IPS-15b (cell line): ENCODE data around the gene SLC9A1.

ENCODE experiments used
- H3K27me3 ChIP-seq: one replicate; pipeline ENCODE4 v1.6.1; 2013; ENCODE audit warnings: low read length; ENCODE audit not compliant: control insufficient read depth, insufficient read depth
- H3K36me3 ChIP-seq: one replicate; pipeline ENCODE4 v1.6.1; 2013; ENCODE audit warnings: low read length; ENCODE audit not compliant: control insufficient read depth, insufficient read depth
- H3K4me1 ChIP-seq: one replicate; pipeline ENCODE4 v1.6.1; 2013; ENCODE audit warnings: mild to moderate bottlenecking, low read length; ENCODE audit not compliant: control insufficient read depth, insufficient read depth
- H3K4me3 ChIP-seq: one replicate; pipeline ENCODE4 v1.5.1; 2013; ENCODE audit warnings: low read depth, low read length
- H3K9ac ChIP-seq: one replicate; pipeline ENCODE4 v1.6.1; 2013; ENCODE audit warnings: low read depth, mild to moderate bottlenecking, low read length
- H3K9me3 ChIP-seq: one replicate; pipeline ENCODE4 v1.6.1; 2013; ENCODE audit warnings: mild to moderate bottlenecking, low read length; ENCODE audit not compliant: control insufficient read depth, insufficient read depth

Gene SLC9A1

DNA sequence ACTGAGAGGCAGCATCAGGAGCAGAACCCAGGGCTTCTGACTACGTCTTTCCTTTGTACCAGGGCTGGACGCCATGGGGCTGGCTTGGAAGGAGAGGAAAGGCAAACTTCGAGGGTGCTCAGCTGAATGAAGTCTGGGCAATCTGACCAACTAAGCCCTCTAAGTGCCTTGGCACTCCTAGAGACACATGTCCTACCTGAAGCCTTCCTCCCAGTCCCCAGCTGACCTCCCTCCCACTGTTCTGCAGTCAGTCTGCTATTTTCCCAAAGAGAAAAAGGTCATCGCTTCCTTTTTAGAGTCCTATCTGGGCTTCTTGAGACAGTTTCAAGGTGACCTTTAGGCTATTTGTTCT is 5.2 kb downstream of the SLC9A1 start:
- no peak overlapping the region for H3K9ac ChIP-seq
- H3K27me3 ChIP-seq, result no peaks in the 10 kb centered on the region
- no peaks in the 10 kb centered on the region for H3K9me3 ChIP-seq
- H3K4me3 ChIP-seq, result no peak overlapping the region
- H3K36me3 ChIP-seq, result no peaks in the 10 kb centered on the region
- H3K4me1 ChIP-seq, result peaks cover 16% of the 10 kb centered on the region

DNA sequence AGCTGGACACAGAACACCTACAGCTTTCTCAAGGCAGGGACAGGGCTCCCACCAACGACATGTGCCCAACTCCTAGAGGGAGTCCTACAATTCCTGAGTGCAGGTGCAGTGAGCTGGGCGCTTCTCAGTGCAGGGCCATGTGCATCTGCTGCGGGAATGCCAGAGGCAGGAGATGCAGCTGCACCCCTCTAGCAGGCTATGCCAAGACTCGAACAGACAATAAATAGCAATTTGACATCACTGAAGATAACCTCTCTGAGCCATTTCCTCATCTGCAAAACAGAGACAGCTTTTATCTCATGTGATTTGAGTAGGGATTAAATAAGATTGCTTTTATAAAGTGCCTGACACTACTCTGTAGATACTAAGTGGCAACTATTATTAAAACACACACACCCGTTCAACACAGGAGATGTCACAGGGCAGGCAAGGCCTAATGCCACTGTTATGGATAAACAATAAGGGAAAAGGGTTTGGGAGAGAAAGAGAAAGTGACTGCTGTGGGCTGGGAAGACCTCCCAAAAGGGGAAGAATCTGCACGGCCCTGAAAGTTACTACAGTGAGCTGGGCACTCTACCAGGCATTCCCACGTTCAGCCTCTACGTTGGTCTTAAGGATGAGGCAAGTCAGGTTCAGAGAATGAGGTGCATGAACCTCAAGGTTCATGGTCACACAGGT is 5.7 kb downstream of the SLC9A1 start:
- H3K36me3 ChIP-seq, result no peaks in the 10 kb centered on the region
- no peaks in the 10 kb centered on the region for H3K9me3 ChIP-seq
- H3K4me3 ChIP-seq, result no peak overlapping the region
- no peaks in the 10 kb centered on the region for H3K27me3 ChIP-seq
- H3K9ac ChIP-seq, result no peak overlapping the region
- H3K4me1 ChIP-seq, result peaks cover 16% of the 10 kb centered on the region

DNA sequence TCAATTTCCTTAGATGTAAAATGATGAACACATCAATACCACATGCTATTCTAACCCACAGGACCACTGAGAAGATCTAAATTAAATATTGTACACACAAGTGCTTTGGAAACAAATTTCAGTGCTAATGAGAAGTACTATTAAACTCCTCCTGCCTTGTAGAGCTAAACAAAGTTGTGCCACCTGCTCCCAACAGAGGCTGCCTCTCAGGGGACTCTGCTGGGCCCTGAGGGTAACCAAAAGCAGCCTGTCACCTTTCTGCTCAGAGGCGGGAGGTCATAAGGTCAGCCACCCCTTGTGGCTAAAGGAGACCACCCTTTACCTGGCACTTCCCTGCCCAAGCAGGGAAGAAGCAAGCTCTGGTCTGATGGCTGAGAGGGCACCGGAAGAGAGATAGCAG is 6.3 kb downstream of the SLC9A1 start:
- Histone ChIP-seq H3K9ac (no peak overlapping the region), H3K4me1 (peaks cover 14% of the 10 kb centered on the region), H3K4me3 (no peak overlapping the region), H3K36me3 (no peaks in the 10 kb centered on the region), H3K9me3 (no peaks in the 10 kb centered on the region), H3K27me3 (no peaks in the 10 kb centered on the region)

DNA sequence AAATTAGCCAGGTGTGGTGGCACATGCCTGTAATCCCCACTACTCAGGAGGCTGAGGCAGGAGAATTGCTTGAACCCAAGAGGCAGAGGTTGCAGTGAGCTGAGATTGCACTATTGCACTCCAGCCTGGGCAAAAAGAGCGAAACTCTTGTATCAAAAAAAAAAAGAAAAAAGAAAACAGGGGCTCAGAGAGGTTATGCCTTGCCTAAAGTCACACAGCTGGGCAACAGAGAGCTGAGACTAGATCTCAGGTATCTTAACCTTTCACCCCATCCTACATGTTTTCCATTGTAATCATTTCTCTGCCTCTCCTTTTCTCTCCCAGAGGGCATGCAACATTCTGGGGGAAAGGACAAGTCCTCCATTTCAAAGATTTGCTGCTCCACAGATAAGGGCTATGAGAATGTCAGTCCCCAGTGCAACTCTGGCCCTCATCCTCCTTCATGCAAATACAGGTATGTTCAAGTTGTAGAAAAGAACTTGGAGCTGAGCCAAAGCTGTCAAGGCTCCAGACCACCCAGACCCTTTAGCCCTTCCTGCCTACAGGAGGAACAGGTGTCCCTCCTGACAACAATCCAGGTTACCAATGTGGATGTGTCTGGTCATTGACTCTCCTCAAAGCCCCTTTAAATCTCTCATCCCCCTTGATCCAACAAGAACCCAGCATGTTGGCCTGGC is 6.9 kb downstream of the SLC9A1 start:
- Histone ChIP-seq H3K9ac (no peak overlapping the region), H3K4me1 (peaks cover 8% of the 10 kb centered on the region), H3K36me3 (no peaks in the 10 kb centered on the region)

DNA sequence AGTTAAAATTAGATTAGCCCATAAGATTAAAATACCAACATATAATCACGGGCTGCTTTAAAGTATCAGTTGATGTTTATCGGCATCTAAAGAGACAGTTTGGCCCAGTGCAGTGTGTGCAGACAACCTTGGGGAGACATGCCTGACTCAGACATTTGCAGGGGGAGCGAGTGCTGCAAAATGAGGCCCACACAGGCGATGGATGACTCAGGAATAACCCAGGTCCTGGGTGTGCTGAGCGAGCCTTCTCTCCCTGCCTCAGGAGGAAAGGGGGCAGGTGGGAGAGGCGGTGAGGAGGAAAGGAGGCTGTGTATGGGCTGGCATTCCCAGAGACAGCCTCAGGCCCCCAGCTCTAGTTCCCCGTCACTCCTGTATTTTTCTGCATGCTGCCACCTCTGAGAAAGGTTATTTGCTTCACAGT is 9.0 kb downstream of the SLC9A1 start:
- Histone ChIP-seq H3K9ac (peak overlapping the region; percentile 50), H3K4me1 (peaks cover 18% of the 10 kb centered on the region), H3K9me3 (no peaks in the 10 kb centered on the region), H3K36me3 (no peaks in the 10 kb centered on the region), H3K27me3 (no peaks in the 10 kb centered on the region), H3K4me3 (no peak overlapping the region)

More for the DNA sequence above, 6.9 kb downstream of the SLC9A1 start:
- Histone ChIP-seq H3K27me3 (no peaks in the 10 kb centered on the region), H3K9me3 (no peaks in the 10 kb centered on the region), H3K4me3 (no peak overlapping the region)

DNA sequence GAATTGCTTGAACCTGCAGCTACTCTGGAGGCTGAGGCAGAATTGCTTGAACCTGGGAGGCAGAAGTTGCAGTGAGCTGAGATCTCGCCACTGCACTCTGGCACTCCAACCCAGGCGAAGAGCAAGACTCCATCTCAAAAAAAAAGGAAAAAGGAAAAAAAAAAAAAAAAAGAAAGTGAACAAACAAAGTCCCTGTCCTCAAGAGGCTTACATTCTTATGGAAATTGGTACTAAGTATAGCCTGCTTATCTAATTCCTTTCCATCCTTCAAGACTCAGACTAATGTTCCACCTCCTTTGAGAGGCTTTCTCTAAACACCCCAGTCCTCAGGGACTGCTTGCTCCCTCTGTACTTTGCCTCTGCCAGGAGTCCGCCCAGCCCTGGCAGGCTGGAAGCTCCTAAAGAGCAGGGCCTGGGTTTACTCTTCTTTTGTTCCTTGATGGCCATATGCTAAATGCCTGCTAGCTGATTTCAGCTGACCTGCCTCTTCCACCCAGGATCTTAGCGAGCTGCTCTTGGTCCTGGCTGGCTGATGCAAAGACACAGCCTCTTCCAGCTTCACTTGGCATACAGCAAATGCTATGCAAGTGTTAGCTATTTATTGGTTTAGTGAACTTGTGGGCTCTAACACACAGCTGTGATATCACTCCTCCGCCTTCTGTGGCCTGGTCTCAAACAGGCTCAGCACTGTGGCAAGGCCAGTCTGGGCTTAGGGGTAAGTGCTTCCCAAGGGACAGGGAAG is 9.8 kb downstream of the SLC9A1 start:
- H3K9me3 ChIP-seq, result no peaks in the 10 kb centered on the region
- no peaks in the 10 kb centered on the region for H3K36me3 ChIP-seq
- no peaks in the 10 kb centered on the region for H3K27me3 ChIP-seq
- H3K9ac ChIP-seq, result no peak overlapping the region
- peaks cover 18% of the 10 kb centered on the region for H3K4me1 ChIP-seq
- H3K4me3 ChIP-seq, result no peak overlapping the region

DNA sequence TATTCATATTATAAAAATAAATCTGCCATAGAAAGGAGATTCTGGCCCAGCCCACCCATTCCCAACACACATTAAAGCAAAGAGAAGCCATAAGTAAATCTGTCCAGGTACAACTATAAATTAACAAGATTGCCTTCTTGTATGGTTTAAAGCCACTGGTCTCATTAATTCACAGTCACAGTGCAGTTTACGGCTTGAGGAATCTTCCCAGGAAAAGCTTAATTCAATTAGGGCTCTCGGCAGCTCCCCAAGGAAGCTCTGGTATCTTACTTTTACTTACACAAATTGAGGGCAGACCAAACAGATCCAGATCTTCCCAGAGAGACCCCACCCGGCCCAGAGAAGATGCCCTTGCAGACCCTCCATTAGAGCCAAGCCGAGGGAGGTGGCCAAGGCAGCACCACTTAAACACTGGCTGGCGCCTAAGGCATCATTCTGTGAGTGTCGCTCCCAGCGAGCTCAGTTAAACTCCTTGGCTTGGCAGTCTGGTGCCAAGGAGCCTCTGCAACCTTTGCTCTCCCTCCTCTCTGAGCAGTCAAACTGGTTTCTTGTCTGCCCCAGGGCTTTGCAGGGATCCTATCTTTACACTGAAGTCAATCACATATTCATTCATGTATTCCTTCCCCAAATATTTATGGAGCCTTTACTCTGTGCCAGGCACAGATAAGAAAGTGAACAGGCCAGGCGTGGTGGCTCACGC is 10.7 kb downstream of the SLC9A1 start:
- Histone ChIP-seq H3K4me3 (no peak overlapping the region), H3K4me1 (peaks cover 18% of the 10 kb centered on the region), H3K36me3 (no peaks in the 10 kb centered on the region), H3K9me3 (no peaks in the 10 kb centered on the region), H3K27me3 (no peaks in the 10 kb centered on the region), H3K9ac (no peak overlapping the region)

DNA sequence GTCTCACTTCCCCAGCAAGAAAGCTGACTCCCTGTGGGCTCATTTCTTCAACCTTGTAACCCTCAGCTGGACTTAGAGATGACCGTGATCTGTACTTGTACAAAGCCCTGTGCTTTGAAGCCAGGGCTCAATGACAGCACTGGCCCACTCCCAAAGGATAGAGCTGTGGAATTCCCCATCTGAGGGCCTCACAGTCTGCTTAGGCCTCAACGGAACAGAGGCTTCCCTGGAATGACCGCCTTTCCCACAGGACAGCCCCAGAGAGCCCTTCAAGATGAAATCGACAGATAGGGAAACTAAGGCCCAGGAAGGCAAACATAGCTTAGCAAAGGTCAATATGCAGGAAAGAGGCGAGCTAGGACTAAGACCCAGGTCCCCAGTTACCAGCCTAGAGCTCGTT is 11.5 kb downstream of the SLC9A1 start:
- Histone ChIP-seq H3K4me1 (peaks cover 18% of the 10 kb centered on the region), H3K9me3 (no peaks in the 10 kb centered on the region), H3K27me3 (no peaks in the 10 kb centered on the region), H3K36me3 (no peaks in the 10 kb centered on the region), H3K4me3 (no peak overlapping the region), H3K9ac (no peak overlapping the region)

DNA sequence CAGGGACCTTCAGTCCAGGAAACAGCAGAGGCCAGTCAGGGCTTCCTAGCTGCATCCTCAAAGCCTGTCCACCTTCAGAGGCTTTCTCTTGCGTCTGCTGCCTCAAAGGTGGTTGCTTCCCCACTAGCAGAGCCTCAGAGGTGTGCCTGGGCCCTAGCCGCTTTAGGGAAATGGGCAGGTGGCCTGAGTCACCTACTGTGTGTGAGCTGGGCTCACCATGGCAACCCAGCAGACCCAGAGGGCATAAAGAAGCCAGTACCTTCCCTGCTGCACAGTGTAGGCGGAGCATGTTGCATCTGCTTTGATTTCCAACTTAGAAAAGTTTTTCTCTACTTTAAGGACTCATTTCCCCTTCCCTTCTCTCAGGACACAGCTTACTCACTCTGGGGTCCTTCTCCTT is 12.5 kb downstream of the SLC9A1 start:
- Histone ChIP-seq H3K9me3 (no peaks in the 10 kb centered on the region), H3K4me3 (no peak overlapping the region), H3K9ac (no peak overlapping the region), H3K27me3 (no peaks in the 10 kb centered on the region), H3K36me3 (no peaks in the 10 kb centered on the region), H3K4me1 (peaks cover 20% of the 10 kb centered on the region)

DNA sequence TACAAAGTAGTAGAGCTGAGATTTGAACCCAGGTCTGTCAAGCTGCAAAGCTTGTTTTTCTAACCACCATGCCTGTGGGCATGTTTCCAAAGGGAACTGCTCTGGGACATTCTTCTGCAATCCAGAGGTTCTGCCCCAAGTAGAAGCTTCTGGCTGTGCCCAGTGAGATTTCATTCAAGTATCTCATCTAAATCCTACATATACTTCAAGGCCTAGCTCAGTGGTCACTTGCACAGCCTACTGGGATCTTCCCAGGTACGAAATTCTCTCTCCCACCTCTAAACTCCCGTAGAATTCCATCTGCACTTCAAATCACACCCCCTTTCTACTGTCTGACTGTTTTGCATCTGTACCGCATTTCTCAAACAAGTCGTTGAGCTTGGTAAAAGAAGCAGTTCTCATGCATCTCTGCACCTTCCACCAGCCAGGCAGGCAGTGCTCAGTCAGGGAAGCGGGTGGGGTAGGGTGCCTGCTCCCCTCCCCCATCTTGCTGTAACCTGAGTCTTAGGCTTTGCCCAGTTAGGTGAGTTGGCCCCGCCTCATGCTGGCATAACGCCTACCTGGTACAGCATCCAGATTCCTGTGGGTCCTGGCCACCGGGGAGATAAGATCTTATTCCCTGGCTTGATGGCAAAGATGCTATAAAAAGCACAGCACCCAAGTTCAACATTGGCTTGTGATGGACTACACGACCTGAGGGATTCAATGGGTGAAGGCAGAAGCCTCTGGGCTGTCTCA is 13.5 kb downstream of the SLC9A1 start:
- Histone ChIP-seq H3K36me3 (no peaks in the 10 kb centered on the region), H3K4me3 (no peak overlapping the region), H3K9me3 (no peaks in the 10 kb centered on the region), H3K4me1 (peaks cover 24% of the 10 kb centered on the region), H3K9ac (peak overlapping the region; percentile 6), H3K27me3 (no peaks in the 10 kb centered on the region)

DNA sequence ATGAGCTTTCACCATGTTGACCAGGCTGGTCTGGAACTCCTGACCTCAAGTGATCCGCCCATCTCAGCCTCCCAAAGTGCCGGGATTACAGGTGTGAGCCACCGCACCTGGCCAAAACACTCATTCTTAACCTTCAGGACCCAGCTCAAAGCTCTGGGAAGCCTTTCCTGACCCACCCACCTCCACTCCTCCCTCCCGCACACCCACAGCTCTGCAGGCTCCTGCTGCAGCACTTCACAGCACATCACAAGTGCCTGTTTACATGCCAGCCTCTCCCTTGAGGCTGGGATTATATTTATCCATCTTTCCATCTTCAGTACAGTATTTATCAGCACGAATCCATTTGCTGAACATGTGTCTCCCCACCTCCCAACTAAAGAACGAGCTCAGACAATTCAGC is 14.9 kb downstream of the SLC9A1 start:
- H3K9ac ChIP-seq, result no peak overlapping the region
- peaks cover 19% of the 10 kb centered on the region for H3K4me1 ChIP-seq
- no peaks in the 10 kb centered on the region for H3K36me3 ChIP-seq
- H3K4me3 ChIP-seq, result no peak overlapping the region
- H3K27me3 ChIP-seq, result no peaks in the 10 kb centered on the region
- H3K9me3 ChIP-seq, result no peaks in the 10 kb centered on the region
